ENCODE results near the gene IL2RG.

Gene IL2RG

GRCh38 chrX:71067712-71068043, 43.7 kb downstream of the IL2RG start:
- H3K27ac ChIP-seq: peak overlapping the region; percentile 87
- TF ChIP-seq CTCF (conservative IDR thresholded peaks at IDR 0.05; ENCODE audit: low read depth): no peak
- ChIA-PET CTCF (interaction anchor here (0.6 kb wide), 1 partner anchor 31 kb away, joined by 5 read pairs; no protein-coding TSS in a partner anchor), POLR2A (ENCODE audit: low non-redundant PET) (no interaction called here)
- DNase-seq (ENCODE audit: low spot score): no peak

- H3K27ac ChIP-seq: no peak overlapping the region
- CTCF ChIA-PET: interaction anchor here (0.6 kb wide), 1 partner anchor 30 kb away, joined by 5 read pairs; no protein-coding TSS in a partner anchor
- POLR2A ChIA-PET (ENCODE audit: low non-redundant PET): no interaction called here
Observed at GRCh38 chrX:71067089-71067488, 44.3 kb downstream of the IL2RG start.

GRCh38 chrX:71060127-71060526, 51.2 kb downstream of the IL2RG start:
- ChIA-PET CTCF (no interaction called here), POLR2A (ENCODE audit: low non-redundant PET) (no interaction called here)
- TF ChIP-seq CTCF (conservative IDR thresholded peaks at IDR 0.05; ENCODE audit: low read depth): no peak
- H3K27ac ChIP-seq: no peak overlapping the region
- no peak for DNase-seq (ENCODE audit: low spot score)

More at GRCh38 chrX:71067089-71067488, 44.3 kb downstream of the IL2RG start:
- TF ChIP-seq CTCF (conservative IDR thresholded peaks at IDR 0.05; ENCODE audit: low read depth): no peak
- DNase-seq (ENCODE audit: low spot score): no peak

GRCh38 chrX:71057848-71058530, 53.4 kb downstream of the IL2RG start:
- POLR2A ChIA-PET (ENCODE audit: low non-redundant PET): no interaction called here
- TF ChIP-seq CTCF (conservative IDR thresholded peaks at IDR 0.05; ENCODE audit: low read depth): no peak
- no peak for DNase-seq (ENCODE audit: low spot score)
- no peak overlapping the region for H3K27ac ChIP-seq
- CTCF ChIA-PET: no interaction called here
